VCaP (cell line): ENCODE results near the gene ZYX.

Source experiments
- H3K27ac ChIP-seq: fragments of 450-650 bp; 2 replicates; pipeline ENCODE4 v1.5.1; 2017
- CTCF ChIP-seq: fragments of 450-650 bp; conservative IDR thresholded peaks from 2 replicates; pipeline ENCODE4 v1.5.1; 2017; ENCODE audit warnings: mild to moderate bottlenecking, moderate library complexity

The ZYX gene

GRCh38 chr7:143347950-143348349 is 33.2 kb upstream of the ZYX start:
- TF ChIP-seq CTCF, result no peak

GRCh38 chr7:143351060-143351459 is 30.1 kb upstream of the ZYX start:
- no peak overlapping the region for H3K27ac ChIP-seq
- no peak for TF ChIP-seq CTCF

More at GRCh38 chr7:143347950-143348349, 33.2 kb upstream of the ZYX start:
- no peak overlapping the region for H3K27ac ChIP-seq

- no peak overlapping the region for H3K27ac ChIP-seq
- TF ChIP-seq CTCF, result no peak
These were observed 29.6 kb upstream of the ZYX start for GRCh38 chr7:143351574-143351973.

- no peak overlapping the region for H3K27ac ChIP-seq
- TF ChIP-seq CTCF, result no peak
These were observed 28.6 kb upstream of the ZYX start for GRCh38 chr7:143352531-143353002.

- no peak for TF ChIP-seq CTCF
- no peak overlapping the region for H3K27ac ChIP-seq
These were observed 26.8 kb upstream of the ZYX start for GRCh38 chr7:143354376-143354775.

- TF ChIP-seq CTCF, result no peak
- H3K27ac ChIP-seq, result no peak overlapping the region
These were observed 26.2 kb upstream of the ZYX start for GRCh38 chr7:143354965-143355364.

- no peak overlapping the region for H3K27ac ChIP-seq
- TF ChIP-seq CTCF, result no peak
These were observed 25.4 kb upstream of the ZYX start for GRCh38 chr7:143355450-143356385.
